ENCODE measurements around the gene TMPRSS13.

- TF ChIP-seq CTCF (IDR thresholded peaks at IDR 0.05), result no peak
- TF ChIP-seq POLR2A (IDR thresholded peaks at IDR 0.05), result no peak
These were observed 9.9 kb downstream of the TMPRSS13 start for GRCh38 chr11:117919341-117919740.
